Mesenchymal stem cell (in vitro differentiated cells and primary cell): ENCODE data around the gene NOTCH2. TPM values are rescaled to one million over a fixed set of nuclear protein-coding genes. Genes with fewer than 3 reads are reported as not detected.
"Not testable (repeated sequence)": the region's sequence is repeated elsewhere in the genome, so short reads cannot be mapped to it uniquely, and the experiment has no call there.

Experiments used
- DNase-seq: peaks from one replicate; pipeline ENCODE4 v3.0.0-alpha.2; 2013
- H2AFZ ChIP-seq: one replicate; pipeline ENCODE4 v1.6.1; 2013; ENCODE audit warnings: low read depth, mild to moderate bottlenecking, control low read depth, inconsistent platforms, low read length, moderate library complexity
- H2AK5ac ChIP-seq: 2 replicates; pipeline ENCODE4 v1.6.1; 2013; ENCODE audit warnings: low read length, moderate library complexity, mild to moderate bottlenecking, inconsistent platforms; ENCODE audit not compliant: severe bottlenecking
- H2BK120ac ChIP-seq: one replicate; pipeline ENCODE4 v1.6.1; 2013; ENCODE audit warnings: low read depth, mild to moderate bottlenecking, inconsistent platforms, low read length, moderate library complexity
- H2BK12ac ChIP-seq, 2 experiments: one replicate each; pipeline ENCODE4 v1.6.1; 2013; ENCODE audit warnings: inconsistent platforms in 2 of 2, low read length in 2 of 2, mild to moderate bottlenecking in 2 of 2, moderate library complexity in 2 of 2, control low read depth in 1 of 2
- H2BK15ac ChIP-seq: one replicate; pipeline ENCODE4 v1.6.1; 2013; ENCODE audit warnings: mild to moderate bottlenecking, low read depth, inconsistent platforms; ENCODE audit not compliant: poor library complexity, severe bottlenecking
- H2BK5ac ChIP-seq: 2 replicates; pipeline ENCODE4 v1.6.1; 2013; ENCODE audit warnings: low read depth, mild to moderate bottlenecking, low read length, control low read depth, inconsistent platforms; ENCODE audit not compliant: poor library complexity, severe bottlenecking
- H3K14ac ChIP-seq, 2 experiments: one replicate each; pipeline ENCODE4 v1.6.1; 2013; ENCODE audit warnings: inconsistent platforms in 2 of 2, low read length in 2 of 2, control low read depth in 1 of 2, mild to moderate bottlenecking in 1 of 2, moderate library complexity in 1 of 2
- H3K18ac ChIP-seq, 2 experiments: one replicate each; pipeline ENCODE4 v1.6.1; 2013; ENCODE audit warnings: inconsistent platforms in 2 of 2, low read length in 2 of 2, control low read depth in 1 of 2, low read depth in 1 of 2, mild to moderate bottlenecking in 1 of 2
- H3K23ac ChIP-seq, 2 experiments: one replicate each; pipeline ENCODE4 v1.6.1; 2013; ENCODE audit warnings: inconsistent platforms in 2 of 2, low read length in 2 of 2, mild to moderate bottlenecking in 2 of 2, moderate library complexity in 2 of 2, control low read depth in 1 of 2
- H3K27ac ChIP-seq: 2 replicates; pipeline ENCODE4 v1.5.1; 2013; ENCODE audit warnings: mild to moderate bottlenecking, moderate library complexity, low read length, control low read depth, inconsistent platforms; ENCODE audit not compliant: poor library complexity, severe bottlenecking
- H3K27me3 ChIP-seq, 2 experiments: 2 replicates each; pipeline versions ENCODE4 v1.6.1 to v1.7.0; 2013; ENCODE audit warnings: low read length in 2 of 2, mild to moderate bottlenecking in 2 of 2, moderate library complexity in 2 of 2, control low read depth in 1 of 2, inconsistent platforms in 1 of 2; ENCODE audit not compliant: control insufficient read depth in 1 of 2, insufficient read depth in 1 of 2
- H3K36me3 ChIP-seq, 2 experiments: 2 replicates each; pipeline versions ENCODE4 v1.6.1 to v1.7.0; 2013; ENCODE audit warnings: low read length in 2 of 2, control low read depth in 1 of 2, inconsistent platforms in 1 of 2, low read depth in 1 of 2, mild to moderate bottlenecking in 1 of 2; ENCODE audit not compliant: insufficient read depth in 2 of 2, control insufficient read depth in 1 of 2
- H3K4ac ChIP-seq, 2 experiments: one replicate each; pipeline ENCODE4 v1.6.1; 2013; ENCODE audit warnings: inconsistent platforms in 2 of 2, low read length in 2 of 2, mild to moderate bottlenecking in 2 of 2, moderate library complexity in 2 of 2, control low read depth in 1 of 2, low read depth in 1 of 2
- H3K4me1 ChIP-seq: 2 replicates; pipeline ENCODE4 v1.6.1; 2013; ENCODE audit warnings: low read depth, low read length, control low read depth; ENCODE audit not compliant: control insufficient read depth, insufficient read depth
- H3K4me2 ChIP-seq: 2 replicates; pipeline ENCODE4 v1.6.1; 2013; ENCODE audit warnings: low read length, mild to moderate bottlenecking, inconsistent platforms; ENCODE audit not compliant: poor library complexity, severe bottlenecking
- H3K4me3 ChIP-seq, 2 experiments: 2 replicates each; pipeline versions ENCODE4 v1.5.1 to v1.7.0; 2013; ENCODE audit warnings: low read length in 2 of 2, mild to moderate bottlenecking in 2 of 2, control low read depth in 1 of 2, low read depth in 1 of 2; ENCODE audit not compliant: insufficient read depth in 1 of 2
- H3K79me1 ChIP-seq: replicated peaks from 2 replicates; pipeline ENCODE4 v1.6.1; 2013; ENCODE audit warnings: mild to moderate bottlenecking, control low read depth, low read length, inconsistent platforms; ENCODE audit not compliant: poor library complexity, severe bottlenecking
- H3K9ac ChIP-seq: 2 replicates; pipeline ENCODE4 v1.7.0; 2013; ENCODE audit warnings: mild to moderate bottlenecking, low read length, moderate library complexity
- H3K9me3 ChIP-seq: 2 replicates; pipeline ENCODE4 v1.7.0; 2013; ENCODE audit warnings: mild to moderate bottlenecking, low read length; ENCODE audit not compliant: control insufficient read depth
- H4K8ac ChIP-seq: one replicate; pipeline ENCODE4 v1.6.1; 2013; ENCODE audit warnings: inconsistent platforms, mild to moderate bottlenecking, low read length, moderate library complexity
- H4K91ac ChIP-seq: one replicate; pipeline ENCODE4 v1.6.1; 2013; ENCODE audit warnings: mild to moderate bottlenecking, low read length, inconsistent platforms
- WGBS: methylation state at CpG from one replicate; pipeline ENCODE4 v1.1.7; 2013; ENCODE audit warnings: mixed read lengths; 5-methylcytosine and 5-hydroxymethylcytosine counted together
- polyA plus RNA-seq, 2 experiments: library from polyadenylated mRNA; stranded (reverse); fragments of 200-250 nt; gene quantifications; one replicate each; pipeline ENCODE4 v1.2.3, GENCODE V29; 2013

NOTCH2 gene
- polyA plus RNA-seq (2013, experiment 1 of 2): 28.0 TPM
- 27.2 TPM for polyA plus RNA-seq (2013, experiment 2 of 2)

DNA sequence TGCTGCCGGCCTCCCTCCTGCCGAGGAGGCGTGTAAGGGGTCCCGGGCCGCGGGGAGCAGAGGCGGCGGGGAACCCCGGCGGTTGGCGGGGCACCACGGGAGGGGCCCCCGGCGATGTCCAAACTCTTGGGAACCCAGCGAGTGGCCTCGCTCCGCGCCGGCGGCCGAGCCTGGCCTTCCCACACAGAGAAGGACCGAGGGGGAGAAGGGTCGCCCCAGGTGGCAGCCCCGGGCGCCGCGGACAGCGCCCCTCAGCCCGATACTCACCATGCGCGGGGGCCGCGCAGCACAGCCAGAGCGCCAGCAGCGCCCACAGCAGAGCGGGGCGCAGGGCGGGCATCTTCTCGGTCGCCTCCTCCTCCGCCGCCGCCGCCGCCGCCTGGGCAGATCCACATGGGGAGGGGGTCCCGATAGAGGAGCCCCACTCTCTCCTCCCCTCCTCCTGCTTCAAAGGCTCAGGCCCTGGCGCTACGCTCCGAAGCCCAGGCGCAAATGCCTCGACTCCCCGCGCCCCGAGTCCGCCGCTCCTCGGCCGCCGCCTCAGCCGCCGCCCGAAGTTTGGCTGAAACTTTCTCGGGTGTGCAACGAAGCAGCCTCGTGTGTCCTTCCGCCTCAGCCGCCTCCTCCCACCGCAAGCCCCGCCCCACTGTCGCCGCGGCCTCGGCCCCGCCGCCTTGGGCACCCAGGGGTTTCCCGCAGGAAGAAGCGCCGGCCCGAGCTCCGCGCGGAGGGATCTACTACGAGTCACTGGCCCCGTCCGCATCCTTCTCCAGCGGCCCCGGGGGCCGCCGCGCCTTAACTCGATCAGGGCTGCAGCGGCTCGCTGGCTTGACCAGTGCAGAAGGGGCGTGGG lies at the start of gene NOTCH2:
NOTCH2 (minus strand) TSS at position 596 of the 853 bp plus-strand sequence; CDS start at position 340, 256 bp downstream.
- H3K4me1 ChIP-seq, H2AK5ac ChIP-seq, H2BK5ac ChIP-seq: not testable (repeated sequence)

DNA sequence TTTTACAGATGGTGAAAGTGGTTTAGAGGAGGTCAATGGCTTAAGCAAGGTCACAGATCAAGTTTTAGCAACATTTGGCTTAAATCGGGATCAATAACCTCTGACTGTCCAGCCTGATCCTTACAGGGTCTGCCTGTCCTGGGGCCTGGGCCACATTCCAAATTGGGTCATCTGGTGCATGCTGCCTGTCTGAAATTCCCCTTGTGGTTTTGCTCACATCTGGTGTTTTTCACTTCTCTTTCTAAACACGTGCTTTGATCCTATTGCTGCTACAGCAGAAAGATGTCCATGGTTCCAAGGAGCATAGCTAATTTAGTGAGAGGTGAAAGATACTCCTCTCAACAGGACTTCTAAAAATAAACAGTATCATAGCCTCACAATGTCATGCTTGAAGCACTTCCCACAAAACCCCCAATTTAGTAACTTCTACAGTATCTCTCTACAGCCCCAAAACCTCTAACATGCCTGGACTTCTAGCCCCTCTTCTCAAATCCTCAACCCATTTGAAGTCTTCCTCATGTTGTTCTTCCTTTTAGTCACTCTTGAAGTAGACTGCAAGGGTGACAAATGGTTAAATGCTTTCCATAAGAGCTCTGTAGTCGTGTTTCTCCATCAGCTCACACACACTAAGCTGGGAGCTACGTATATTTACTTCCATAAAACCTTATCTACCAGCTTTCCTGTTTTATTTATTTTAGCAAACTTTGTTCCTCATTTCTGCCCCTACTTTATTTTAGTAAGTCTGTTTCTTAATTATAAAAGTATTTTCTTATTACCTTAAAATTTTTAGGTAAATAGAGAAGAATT lies 48.1 kb upstream of the NOTCH2 start:
- H3K9me3 ChIP-seq, H2BK120ac ChIP-seq, H3K27me3 ChIP-seq, H3K18ac ChIP-seq, H3K79me1 ChIP-seq, H2BK15ac ChIP-seq, H3K4ac ChIP-seq, H3K14ac ChIP-seq, H3K23ac ChIP-seq, H4K91ac ChIP-seq, H2BK12ac ChIP-seq, H3K4me1 ChIP-seq, H3K4me3 ChIP-seq, H2BK5ac ChIP-seq, H3K4me2 ChIP-seq, H3K36me3 ChIP-seq, H2AFZ ChIP-seq, H4K8ac ChIP-seq, H2AK5ac ChIP-seq: not testable (repeated sequence)
- H3K27ac ChIP-seq: peak overlapping the region; percentile 5
- peak overlapping the region; percentile 38 for H3K9ac ChIP-seq
- peak; percentile 68 for DNase-seq
- 10% methylated on average over 2 of the region's 4 CpGs for WGBS

More for the DNA sequence above, at the start of gene NOTCH2:
- H2BK12ac ChIP-seq, H4K91ac ChIP-seq, H2BK15ac ChIP-seq, H3K9me3 ChIP-seq, H3K36me3 ChIP-seq, H3K27ac ChIP-seq, H3K23ac ChIP-seq, H2BK120ac ChIP-seq, H3K79me1 ChIP-seq, H3K14ac ChIP-seq, H2AFZ ChIP-seq, H4K8ac ChIP-seq, H3K27me3 ChIP-seq: not testable (repeated sequence)
- no CpG with 5 or more reads among the region's 95 CpGs for WGBS
- Histone ChIP-seq H3K18ac (peak within 1 kb of the TSS; percentile 33 to 62), H3K4me3 (peak within 1 kb of the TSS; percentile 64 to 65), H3K4me2 (peak within 1 kb of the TSS; percentile 50), H3K4ac (peak within 1 kb of the TSS in 1 of 2 experiments; percentile 28), H3K9ac (peak within 1 kb of the TSS; percentile 66)
- DNase-seq: peak; percentile 57

DNA sequence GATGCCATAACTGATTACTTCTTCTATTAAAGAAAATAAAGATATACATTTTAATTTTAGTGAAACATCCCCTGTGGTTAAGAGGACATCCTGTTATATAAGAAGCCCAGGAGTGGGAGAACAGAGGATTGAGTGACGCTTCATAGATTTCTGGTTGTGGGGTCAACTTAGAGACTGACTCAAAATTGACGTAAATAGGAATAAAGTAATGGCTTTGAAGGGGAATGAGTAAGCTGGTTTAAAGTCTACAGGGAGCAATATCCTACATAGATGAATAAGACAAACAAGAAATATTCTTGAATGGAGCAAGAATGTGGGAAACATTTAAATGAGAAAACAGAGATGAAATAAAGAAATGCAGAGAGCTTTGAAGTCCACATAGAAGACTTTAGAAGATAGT lies 46.6 kb upstream of the NOTCH2 start:
- H4K91ac ChIP-seq, H3K4me2 ChIP-seq, H3K79me1 ChIP-seq, H3K9me3 ChIP-seq, H3K14ac ChIP-seq, H3K18ac ChIP-seq, H2AFZ ChIP-seq, H2BK120ac ChIP-seq, H2BK5ac ChIP-seq, H3K9ac ChIP-seq, H3K4ac ChIP-seq, DNase-seq, H3K4me1 ChIP-seq, H3K27me3 ChIP-seq, H2AK5ac ChIP-seq, H2BK12ac ChIP-seq, H3K23ac ChIP-seq, H3K36me3 ChIP-seq, H4K8ac ChIP-seq, H3K4me3 ChIP-seq, H3K27ac ChIP-seq, H2BK15ac ChIP-seq: not testable (repeated sequence)
- WGBS: 82% methylated on average over 1 of the region's 2 CpGs

DNA sequence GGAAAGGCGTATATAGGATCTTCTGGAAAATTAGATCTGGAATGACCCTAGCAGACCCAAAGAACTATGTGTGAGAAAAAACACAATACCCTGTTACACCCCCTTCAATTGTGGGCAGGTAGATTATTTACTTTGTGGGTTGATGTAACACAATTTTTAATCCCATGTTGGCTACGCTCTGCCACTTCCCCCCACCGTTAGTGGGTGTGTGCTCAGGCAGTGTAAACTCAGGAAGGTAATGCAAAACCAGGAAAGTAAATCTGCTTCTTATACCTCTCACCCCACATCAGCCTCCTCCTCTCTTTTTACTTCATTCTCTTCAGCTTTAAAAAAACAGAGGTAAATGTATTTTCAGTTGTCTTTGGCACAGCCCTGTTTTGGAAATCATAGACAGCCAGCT lies 43.7 kb upstream of the NOTCH2 start:
- H3K9ac ChIP-seq, H2BK5ac ChIP-seq, H3K4me2 ChIP-seq, H4K91ac ChIP-seq, H3K9me3 ChIP-seq, H3K27me3 ChIP-seq, H3K4ac ChIP-seq, H2AK5ac ChIP-seq, H3K4me1 ChIP-seq, H4K8ac ChIP-seq, H2BK12ac ChIP-seq, H2AFZ ChIP-seq, H3K18ac ChIP-seq, H2BK120ac ChIP-seq, DNase-seq, H3K79me1 ChIP-seq, H3K14ac ChIP-seq, H3K4me3 ChIP-seq, H3K36me3 ChIP-seq, H3K23ac ChIP-seq, H2BK15ac ChIP-seq, H3K27ac ChIP-seq: not testable (repeated sequence)
- WGBS: no CpG with 5 or more reads among the region's 3 CpGs
